Mucosa of descending colon (tissue), 3 donors: ENCODE results near the gene CDKAL1. TPM values are rescaled to one million over a fixed set of nuclear protein-coding genes. Genes with fewer than 3 reads are reported as not detected.

Experiments used
- ATAC-seq: fragments of 200-7000 bp; cut with Tn5 transposase; one replicate; pipeline ENCODE4 v1.9.1; 2020; ENCODE audit warnings: mild to moderate bottlenecking, moderate library complexity
- DNase-seq, 3 donors: peaks; one replicate each; pipeline ENCODE4 v3.0.0-alpha.2; 2020
- H3K36me3 ChIP-seq: fragments of 200-600 bp; one replicate; pipeline ENCODE4 v1.8.0; 2021; ENCODE audit warnings: low read depth, mild to moderate bottlenecking
- H3K4me1 ChIP-seq: fragments of 200-600 bp; one replicate; pipeline ENCODE4 v1.8.0; 2021; ENCODE audit warnings: low read depth, mild to moderate bottlenecking
- H3K4me3 ChIP-seq: fragments of 200-600 bp; one replicate; pipeline ENCODE4 v1.8.0; 2021; ENCODE audit warnings: mild to moderate bottlenecking
- H3K9me3 ChIP-seq: fragments of 200-600 bp; one replicate; pipeline ENCODE4 v1.8.0; 2021; ENCODE audit warnings: mild to moderate bottlenecking
- intact Hi-C, 2 donors: fragments of 100-400 bp; cut with DNase I in 1 of 2; cut with micrococcal nuclease in 1 of 2; formaldehyde crosslinking; loops; one replicate each; pipeline versions ENCODE4 v1.11.0 to v1.11.1; 2022; cut with DNase I, micrococcal nuclease
- total RNA-seq, 3 donors: library from RNA; stranded (reverse); fragmentation: NEBNext Ultra II Directional in 2 of 3; extraction: Animal tissue kit (Norgen Biotek cat#: 25700) in 2 of 3; gene quantifications; one replicate each; pipeline versions ENCODE4 v1.2.1 to v1.2.4, GENCODE V29; 2021 to 2023
- TF ChIP-seq, protein P1 (sequence below): fragments of 200-600 bp; IDR thresholded peaks from one replicate; pipeline ENCODE4 v1.8.0; 2022; ENCODE audit warnings: antibody characterized with exemption, mild to moderate bottlenecking
- donor health status: DM: no; HTN: no; CAD: no; lungs with moderate emphysema.
- donor health status: DM: no; HTN: no; CAD: no.
- donor health status: DM: no; HTN: yes; CAD: no.

Gene CDKAL1
- total RNA-seq, 3 donors from 2014 or later, result 13.4 to 15.5 (median 15.3) TPM

DNA sequence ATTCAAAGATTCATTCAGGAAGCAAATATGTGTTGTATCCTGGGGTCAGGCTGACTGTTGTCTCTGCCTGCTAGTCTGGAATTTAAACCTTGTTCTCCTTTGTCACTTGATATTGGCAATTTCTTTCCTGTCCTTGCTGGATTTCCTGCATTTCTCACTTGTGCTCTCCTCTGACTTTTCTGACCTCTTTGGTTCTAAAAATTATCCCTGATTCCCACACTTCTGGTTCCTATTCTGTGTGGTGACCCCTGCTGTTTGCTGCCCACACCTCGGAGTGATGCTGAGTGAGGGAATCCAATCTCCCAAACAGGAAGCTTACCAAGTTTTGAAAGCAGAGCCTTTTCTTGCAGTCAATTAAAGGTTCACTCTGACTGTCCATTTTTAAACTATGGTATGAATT is 345.3 kb downstream of the CDKAL1 start:
- no peak for ATAC-seq

GRCh38 chr6:20881365-20881764 is 347.1 kb downstream of the CDKAL1 start:
- no peaks in the 10 kb centered on the region for H3K36me3 ChIP-seq
- H3K4me3 ChIP-seq, result no peak overlapping the region
- peaks cover 5% of the 10 kb centered on the region for H3K9me3 ChIP-seq
- intact Hi-C loops, result no loop called here
- ATAC-seq, result no peak
- H3K4me1 ChIP-seq, result peaks cover under 1% of the 10 kb centered on the region
- TF ChIP-seq, protein P1, sequence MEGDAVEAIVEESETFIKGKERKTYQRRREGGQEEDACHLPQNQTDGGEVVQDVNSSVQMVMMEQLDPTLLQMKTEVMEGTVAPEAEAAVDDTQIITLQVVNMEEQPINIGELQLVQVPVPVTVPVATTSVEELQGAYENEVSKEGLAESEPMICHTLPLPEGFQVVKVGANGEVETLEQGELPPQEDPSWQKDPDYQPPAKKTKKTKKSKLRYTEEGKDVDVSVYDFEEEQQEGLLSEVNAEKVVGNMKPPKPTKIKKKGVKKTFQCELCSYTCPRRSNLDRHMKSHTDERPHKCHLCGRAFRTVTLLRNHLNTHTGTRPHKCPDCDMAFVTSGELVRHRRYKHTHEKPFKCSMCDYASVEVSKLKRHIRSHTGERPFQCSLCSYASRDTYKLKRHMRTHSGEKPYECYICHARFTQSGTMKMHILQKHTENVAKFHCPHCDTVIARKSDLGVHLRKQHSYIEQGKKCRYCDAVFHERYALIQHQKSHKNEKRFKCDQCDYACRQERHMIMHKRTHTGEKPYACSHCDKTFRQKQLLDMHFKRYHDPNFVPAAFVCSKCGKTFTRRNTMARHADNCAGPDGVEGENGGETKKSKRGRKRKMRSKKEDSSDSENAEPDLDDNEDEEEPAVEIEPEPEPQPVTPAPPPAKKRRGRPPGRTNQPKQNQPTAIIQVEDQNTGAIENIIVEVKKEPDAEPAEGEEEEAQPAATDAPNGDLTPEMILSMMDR, result no peak
- no peak for DNase-seq

More for the DNA sequence above, 345.3 kb downstream of the CDKAL1 start:
- intact Hi-C loops, result loop anchor here in 1 of 2 donors (5.0 kb wide), 1 partner anchor 708 kb away; no protein-coding TSS in a partner anchor
- TF ChIP-seq, protein P1, result no peak
- Histone ChIP-seq H3K36me3 (no peaks in the 10 kb centered on the region), H3K4me1 (peaks cover 5% of the 10 kb centered on the region), H3K9me3 (no peaks in the 10 kb centered on the region), H3K4me3 (no peak overlapping the region)
- DNase-seq, result no peak

- no peak for ATAC-seq
- H3K9me3 ChIP-seq, result peaks cover 5% of the 10 kb centered on the region
- TF ChIP-seq, protein P1, result no peak
- intact Hi-C loops, result no loop called here
- no peaks in the 10 kb centered on the region for H3K36me3 ChIP-seq
- H3K4me1 ChIP-seq, result no peaks in the 10 kb centered on the region
- no peak for DNase-seq
- H3K4me3 ChIP-seq, result no peak overlapping the region
Observed at GRCh38 chr6:20882014-20882413, 347.8 kb downstream of the CDKAL1 start.

DNA sequence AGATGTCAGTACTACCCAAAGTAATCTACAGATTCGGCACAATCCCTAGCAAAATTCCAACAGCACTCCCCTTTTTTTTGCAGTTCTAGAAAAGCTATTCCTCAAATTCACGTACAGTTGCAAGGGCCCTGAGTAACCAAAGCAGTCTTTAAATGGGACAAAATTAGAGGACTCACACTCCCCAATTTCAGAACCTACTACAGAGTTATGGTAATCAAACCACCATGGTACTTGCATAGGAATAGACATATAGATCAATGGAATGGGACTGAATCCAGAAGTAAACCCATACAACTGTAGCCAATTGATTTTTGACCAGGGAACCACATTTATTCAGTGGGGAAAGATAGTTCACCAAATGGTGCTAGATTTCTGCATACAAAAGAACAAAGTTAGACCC is 350.8 kb downstream of the CDKAL1 start:
- Histone ChIP-seq H3K9me3 (peaks cover 9% of the 10 kb centered on the region), H3K36me3 (no peaks in the 10 kb centered on the region), H3K4me1 (no peaks in the 10 kb centered on the region), H3K4me3 (no peak overlapping the region)
- DNase-seq, result no peak
- TF ChIP-seq, protein P1, result no peak
- ATAC-seq, result no peak
- intact Hi-C loops, result no loop called here

DNA sequence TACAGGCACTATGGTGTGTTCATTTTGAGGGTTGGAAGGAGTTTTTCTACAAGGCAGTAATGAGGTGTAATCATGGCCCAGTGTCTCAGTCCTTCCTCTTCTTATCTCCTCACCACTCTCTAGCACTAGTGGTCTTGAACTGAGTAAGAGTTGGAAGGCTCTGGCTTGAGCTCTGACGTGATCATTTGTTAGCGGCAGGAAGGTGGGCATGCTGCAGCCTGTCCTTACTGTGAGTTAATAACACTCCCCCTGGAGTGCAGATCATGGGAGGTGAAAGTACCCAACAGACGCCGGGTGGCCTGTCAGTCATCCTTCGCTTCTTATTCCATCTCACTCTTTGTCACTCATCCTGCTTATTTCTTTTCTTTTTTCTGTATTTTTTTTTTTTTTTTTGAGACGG is 356.9 kb downstream of the CDKAL1 start:
- TF ChIP-seq, protein P1, result no peak
- H3K9me3 ChIP-seq, result peaks cover 4% of the 10 kb centered on the region
- ATAC-seq, result no peak
- H3K4me3 ChIP-seq, result no peak overlapping the region
- intact Hi-C loops, result no loop called here
- DNase-seq, result no peak
- no peaks in the 10 kb centered on the region for H3K36me3 ChIP-seq
- no peaks in the 10 kb centered on the region for H3K4me1 ChIP-seq

DNA sequence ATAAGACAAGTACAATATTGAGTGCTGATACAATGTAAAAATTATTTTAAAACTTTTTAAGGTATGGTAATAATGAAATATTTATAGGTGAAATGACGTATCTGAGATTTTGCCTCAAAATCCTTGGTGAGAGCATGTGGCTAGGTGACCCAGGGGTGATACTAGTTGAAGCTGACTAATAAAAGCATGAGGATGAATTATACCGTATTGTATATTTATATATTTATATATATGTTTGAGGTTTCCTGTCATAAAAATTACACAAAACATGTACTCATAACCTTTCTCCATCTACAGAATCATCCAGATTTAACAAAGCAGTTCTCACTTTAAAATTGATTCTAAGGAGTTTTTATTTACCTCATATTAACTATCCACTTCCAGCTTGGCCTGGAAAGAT is 358.1 kb downstream of the CDKAL1 start:
- ATAC-seq (no peak), DNase-seq (no peak)
- Histone ChIP-seq H3K4me1 (no peaks in the 10 kb centered on the region), H3K9me3 (peaks cover 4% of the 10 kb centered on the region), H3K4me3 (no peak overlapping the region), H3K36me3 (no peaks in the 10 kb centered on the region)
- intact Hi-C loops, result no loop called here
- TF ChIP-seq, protein P1, result no peak
